Measurements from ENCODE around the gene SPOCD1. TPM values are rescaled to one million over a fixed set of nuclear protein-coding genes. Genes with fewer than 3 reads are reported as not detected.

Gene SPOCD1
- total RNA-seq, 2 experiments from 2014 or later, result 0.60 to 1.0 TPM

- DNase-seq (ENCODE audit: low spot score), result no peak
- Histone ChIP-seq H3K79me2 (ENCODE audit: insufficient read depth, low read depth, low read length) (no peaks in the 10 kb centered on the region), H3K36me3 (ENCODE audit: insufficient read depth, low read length) (no peaks in the 10 kb centered on the region), H3K4me3 (ENCODE audit: low read depth, low read length, poor library complexity, severe bottlenecking) (peak overlapping the region; percentile 69), H3K9me2 (ENCODE audit: insufficient read depth, low read length) (no peaks in the 10 kb centered on the region), H3K4me1 (ENCODE audit: insufficient read depth, low read length, poor library complexity, severe bottlenecking) (peaks cover 59% of the 10 kb centered on the region), H2AFZ (ENCODE audit: low read length) (no peak overlapping the region; the same call in 1 of the 2 replicates), H3K9me3 (ENCODE audit: low read length) (no peaks in the 10 kb centered on the region), H3K4me2 (ENCODE audit: low read length) (peak overlapping the region; percentile 99), H3K27ac (ENCODE audit: low read depth, low read length, poor library complexity, severe bottlenecking) (no peak overlapping the region), H4K20me1 (ENCODE audit: insufficient read depth, low read length) (no peaks in the 10 kb centered on the region)
- TF ChIP-seq CTCF (conservative IDR thresholded peaks at IDR 0.05; ENCODE audit: low read length), result no peak
- TF ChIP-seq EZH2phosphoT487 (IDR thresholded peaks at IDR 0.05; ENCODE audit: borderline replicate concordance, low read depth, low read length), result no peak
- ChIA-PET CTCF (ENCODE audit: unreplicated experiment) (interaction anchor here (0.7 kb wide), 1 partner anchor 10 kb away, joined by 3 read pairs; no protein-coding TSS in a partner anchor), POLR2A (no interaction called here)
- intact Hi-C loops (cut with micrococcal nuclease; ENCODE audit: unreplicated experiment), result no loop called here
- no TSS peak for BruUV-seq (replicated peaks)
Observed at GRCh38 chr1:31763671-31764311, 52.0 kb downstream of the SPOCD1 start.

GRCh38 chr1:31762726-31763670 lies 52.8 kb downstream of the SPOCD1 start:
- DNase-seq (ENCODE audit: low spot score), result peak; percentile 80

More at GRCh38 chr1:31762726-31763670, 52.8 kb downstream of the SPOCD1 start:
- peaks cover 55% of the 10 kb centered on the region for H3K4me1 ChIP-seq (ENCODE audit: insufficient read depth, low read length, poor library complexity, severe bottlenecking)
- CTCF ChIA-PET (ENCODE audit: unreplicated experiment), result interaction anchor here (0.6 to 1.0 kb wide), 3 partner anchors 9 to 98 kb away, joined by 3 to 13 read pairs (median 4); no protein-coding TSS in a partner anchor
- no peak overlapping the region for H3K27ac ChIP-seq (ENCODE audit: low read depth, low read length, poor library complexity, severe bottlenecking)
- peak overlapping the region; percentile 69 for H3K4me3 ChIP-seq (ENCODE audit: low read depth, low read length, poor library complexity, severe bottlenecking)
- H4K20me1 ChIP-seq (ENCODE audit: insufficient read depth, low read length), result no peaks in the 10 kb centered on the region
- no peaks in the 10 kb centered on the region for H3K9me3 ChIP-seq (ENCODE audit: low read length)
- intact Hi-C loops (cut with micrococcal nuclease; ENCODE audit: unreplicated experiment), result loop anchor here (1.0 kb wide), 1 partner anchor 26 kb away; no protein-coding TSS in a partner anchor
- H3K36me3 ChIP-seq (ENCODE audit: insufficient read depth, low read length), result no peaks in the 10 kb centered on the region
- peak overlapping the region; percentile 37; the same call in 1 of the 2 replicates for H2AFZ ChIP-seq (ENCODE audit: low read length)
- H3K79me2 ChIP-seq (ENCODE audit: insufficient read depth, low read depth, low read length), result no peaks in the 10 kb centered on the region
- TF ChIP-seq EZH2phosphoT487 (IDR thresholded peaks at IDR 0.05; ENCODE audit: borderline replicate concordance, low read depth, low read length) (no peak), CTCF (conservative IDR thresholded peaks at IDR 0.05; ENCODE audit: low read length) (peak; percentile 78)
- no peaks in the 10 kb centered on the region for H3K9me2 ChIP-seq (ENCODE audit: insufficient read depth, low read length)
- H3K4me2 ChIP-seq (ENCODE audit: low read length), result peak overlapping the region; percentile 99
- POLR2A ChIA-PET, result interaction anchor here (0.7 kb wide), 1 partner anchor 54 kb away, joined by 7 read pairs; no protein-coding TSS in a partner anchor
- BruUV-seq (replicated peaks), result no TSS peak
